C4-2B (cell line): Measurements from ENCODE around the gene WDR74.

Source experiments
- H3K27ac ChIP-seq: fragments of 450-650 bp; 2 replicates; pipeline ENCODE4 v1.5.1; 2017
- CTCF ChIP-seq: fragments of 450-650 bp; conservative IDR thresholded peaks from 2 replicates; pipeline ENCODE4 v1.5.1; 2017; ENCODE audit warnings: mild to moderate bottlenecking
- ZFX ChIP-seq: fragments of 450-650 bp; IDR thresholded peaks from 2 replicates; pipeline ENCODE4 v1.6.1; 2017

Gene WDR74

GRCh38 chr11:62851807-62852522, 12.6 kb upstream of the WDR74 start:
- no peak for TF ChIP-seq CTCF
- TF ChIP-seq ZFX: no peak
- peak overlapping the region; percentile 26 for H3K27ac ChIP-seq

- TF ChIP-seq ZFX: no peak
- no peak for TF ChIP-seq CTCF
- H3K27ac ChIP-seq: peak overlapping the region; percentile 26
These were observed 11.8 kb upstream of the WDR74 start for GRCh38 chr11:62850911-62851806.

GRCh38 chr11:62847767-62848314, 8.5 kb upstream of the WDR74 start:
- no peak for TF ChIP-seq ZFX
- TF ChIP-seq CTCF: no peak
- no peak overlapping the region for H3K27ac ChIP-seq

- H3K27ac ChIP-seq: no peak overlapping the region
- TF ChIP-seq CTCF: no peak
- TF ChIP-seq ZFX: no peak
These were observed 6.8 kb upstream of the WDR74 start for GRCh38 chr11:62846177-62846576.

GRCh38 chr11:62844154-62844553, 4.8 kb upstream of the WDR74 start:
- TF ChIP-seq ZFX (no peak), CTCF (no peak)
- no peak overlapping the region for H3K27ac ChIP-seq

GRCh38 chr11:62843466-62843865, 4.1 kb upstream of the WDR74 start:
- no peak for TF ChIP-seq ZFX
- TF ChIP-seq CTCF: no peak
- H3K27ac ChIP-seq: no peak overlapping the region

- peak overlapping the region; percentile 93 for H3K27ac ChIP-seq
These were observed 3.5 kb upstream of the WDR74 start for GRCh38 chr11:62842891-62843290.
